Brain microvascular endothelial cell (primary cell): ENCODE measurements around the gene TNK2.

Experiments used
- DNase-seq: peaks from one replicate; pipeline ENCODE4 v3.0.0-alpha.2; 2020
- H3K27ac ChIP-seq: fragments of 250-450 bp; sonication (Bioruptor Pico); 2 replicates; pipeline ENCODE4 v1.5.1; 2020; ENCODE audit warnings: mild to moderate bottlenecking, moderate library complexity
- H3K27me3 ChIP-seq: fragments of 250-450 bp; sonication (Bioruptor Pico); replicated peaks from 2 replicates; pipeline ENCODE4 v1.5.1; 2020; ENCODE audit warnings: mild to moderate bottlenecking
- H3K36me3 ChIP-seq: fragments of 250-450 bp; sonication (Bioruptor Pico); replicated peaks from 2 replicates; pipeline ENCODE4 v1.5.1; 2020; ENCODE audit warnings: mild to moderate bottlenecking
- H3K4me3 ChIP-seq: 2 replicates; pipeline ENCODE4 v1.5.1; 2011; ENCODE audit warnings: low read depth, mild to moderate bottlenecking, control low read depth, low read length, moderate library complexity
- CTCF ChIP-seq: IDR thresholded peaks from 2 replicates; pipeline ENCODE4 v1.5.1; 2011; ENCODE audit warnings: low read depth, mild to moderate bottlenecking, moderate library complexity, low read length, control low read depth, inconsistent platforms; ENCODE audit errors: missing control alignments
- in situ Hi-C: cut with HindIII; loops from 2 replicates; pipeline ENCODE4 v1.10.0; 2017; ENCODE audit warnings: low sequenced_read_pairs, low pct_ligation_motif_present

TNK2 gene

DNA sequence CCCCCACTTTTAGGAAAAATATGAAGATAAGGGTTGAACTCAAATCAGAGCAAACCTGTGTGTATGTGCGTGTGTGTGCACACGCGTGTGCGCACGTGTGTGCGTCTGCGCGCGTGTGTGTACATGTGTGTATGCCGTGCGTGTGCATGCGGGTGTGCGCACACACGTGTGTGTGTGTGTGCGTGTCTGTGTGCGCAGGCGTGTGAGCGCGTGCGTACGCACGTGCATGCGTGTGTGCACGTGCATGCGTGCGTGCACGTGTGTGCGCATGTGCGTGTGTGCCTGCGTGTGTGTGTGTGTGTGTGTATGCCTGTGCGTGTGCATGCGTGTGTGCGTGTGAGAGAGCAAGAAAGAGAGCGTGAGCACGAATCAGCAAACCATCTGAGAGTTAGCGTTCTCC, 20.7 kb downstream of the TNK2 start:
- DNase-seq, result no peak
- Histone ChIP-seq H3K36me3 (no peaks in the 10 kb centered on the region), H3K4me3 (no peak overlapping the region), H3K27ac (no peak overlapping the region), H3K27me3 (no peaks in the 10 kb centered on the region)
- in situ Hi-C loops, result no loop called here
- TF ChIP-seq CTCF, result no peak

- no peak overlapping the region for H3K4me3 ChIP-seq
- no peak overlapping the region for H3K27ac ChIP-seq
- TF ChIP-seq CTCF, result no peak
- no peaks in the 10 kb centered on the region for H3K27me3 ChIP-seq
- no peak for DNase-seq
- in situ Hi-C loops, result no loop called here
- H3K36me3 ChIP-seq, result peaks cover 6% of the 10 kb centered on the region
These were observed 21.9 kb downstream of the TNK2 start for GRCh38 chr3:195886181-195887141.

DNA sequence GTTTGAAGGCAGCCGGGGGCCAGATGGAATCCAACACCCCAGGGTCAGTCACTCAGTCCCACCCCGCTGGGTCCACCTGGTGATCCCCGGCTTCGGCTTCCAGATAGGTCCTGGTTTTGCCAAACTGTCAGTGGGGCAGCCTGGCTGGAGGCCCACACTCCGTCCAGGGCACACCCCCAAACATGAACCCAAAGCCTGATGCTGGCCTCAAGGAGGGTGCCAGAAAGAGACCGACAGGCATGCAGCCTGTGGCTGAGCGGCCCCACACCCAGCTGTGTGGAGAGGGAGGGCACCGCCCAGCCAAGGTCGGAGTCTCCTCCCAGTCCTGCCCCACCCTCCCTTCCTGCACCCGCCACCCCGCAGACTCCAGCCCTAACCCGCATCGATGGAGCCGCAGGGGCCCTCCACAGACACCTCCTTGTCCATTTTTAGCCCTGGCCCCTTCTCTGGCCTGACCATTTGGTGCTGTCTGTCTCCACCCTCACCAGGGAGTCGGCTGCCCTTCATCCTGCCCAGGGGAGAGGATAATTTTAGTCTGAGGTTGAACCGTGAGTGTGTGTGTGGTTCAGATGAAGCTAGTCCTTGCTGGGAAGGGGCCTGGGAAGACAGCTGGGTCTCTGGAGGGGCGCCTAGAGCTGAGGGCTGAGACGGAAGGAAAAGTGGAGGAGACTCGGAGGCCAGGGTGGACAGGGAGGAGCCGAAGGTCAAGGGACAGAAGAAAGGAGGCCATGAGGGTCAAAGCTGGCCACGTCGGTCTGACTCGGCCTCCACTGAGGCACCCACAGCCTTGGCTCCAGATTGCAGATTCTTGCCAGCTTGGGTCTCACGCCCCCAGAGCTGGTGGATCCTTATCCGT, 23.1 kb downstream of the TNK2 start:
- Histone ChIP-seq H3K27ac (no peak overlapping the region), H3K36me3 (peaks cover 6% of the 10 kb centered on the region)
- no peak for DNase-seq

GRCh38 chr3:195884691-195885035, 23.7 kb downstream of the TNK2 start:
- TF ChIP-seq CTCF, result no peak
- H3K4me3 ChIP-seq, result no peak overlapping the region
- DNase-seq, result no peak
- no peak overlapping the region for H3K27ac ChIP-seq
- H3K27me3 ChIP-seq, result no peaks in the 10 kb centered on the region
- in situ Hi-C loops, result no loop called here
- H3K36me3 ChIP-seq, result peaks cover 6% of the 10 kb centered on the region

More for the DNA sequence above, 23.1 kb downstream of the TNK2 start:
- in situ Hi-C loops, result no loop called here
- Histone ChIP-seq H3K4me3 (no peak overlapping the region), H3K27me3 (no peaks in the 10 kb centered on the region)
- no peak for TF ChIP-seq CTCF

DNA sequence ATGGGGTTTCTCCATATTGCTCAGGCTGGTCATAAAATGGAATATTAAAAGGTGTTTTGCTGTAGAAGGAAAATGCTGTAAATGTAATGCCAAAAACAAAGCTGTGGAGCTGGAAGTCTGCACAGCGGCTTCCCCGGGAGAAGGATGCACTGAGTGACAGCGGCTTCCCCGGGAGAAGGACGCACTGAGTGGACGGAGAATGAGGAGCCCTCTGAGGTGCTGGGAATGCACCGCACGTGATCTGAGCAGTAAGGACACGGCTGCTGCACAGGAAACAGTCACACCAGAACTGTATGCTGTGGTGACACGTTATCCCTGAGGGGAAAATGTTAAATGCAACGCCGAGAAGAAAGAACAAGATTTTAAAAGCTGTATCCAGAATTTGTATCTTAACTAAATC, 24.6 kb downstream of the TNK2 start:
- no peak for TF ChIP-seq CTCF
- in situ Hi-C loops, result no loop called here
- Histone ChIP-seq H3K27me3 (no peaks in the 10 kb centered on the region), H3K27ac (no peak overlapping the region), H3K4me3 (no peak overlapping the region), H3K36me3 (peaks cover 6% of the 10 kb centered on the region)
- no peak for DNase-seq
